Measurements from ENCODE around the gene ABCA13. TPM values are rescaled to one million over a fixed set of nuclear protein-coding genes. Genes with fewer than 3 reads are reported as not detected.

Gene ABCA13, protein sequence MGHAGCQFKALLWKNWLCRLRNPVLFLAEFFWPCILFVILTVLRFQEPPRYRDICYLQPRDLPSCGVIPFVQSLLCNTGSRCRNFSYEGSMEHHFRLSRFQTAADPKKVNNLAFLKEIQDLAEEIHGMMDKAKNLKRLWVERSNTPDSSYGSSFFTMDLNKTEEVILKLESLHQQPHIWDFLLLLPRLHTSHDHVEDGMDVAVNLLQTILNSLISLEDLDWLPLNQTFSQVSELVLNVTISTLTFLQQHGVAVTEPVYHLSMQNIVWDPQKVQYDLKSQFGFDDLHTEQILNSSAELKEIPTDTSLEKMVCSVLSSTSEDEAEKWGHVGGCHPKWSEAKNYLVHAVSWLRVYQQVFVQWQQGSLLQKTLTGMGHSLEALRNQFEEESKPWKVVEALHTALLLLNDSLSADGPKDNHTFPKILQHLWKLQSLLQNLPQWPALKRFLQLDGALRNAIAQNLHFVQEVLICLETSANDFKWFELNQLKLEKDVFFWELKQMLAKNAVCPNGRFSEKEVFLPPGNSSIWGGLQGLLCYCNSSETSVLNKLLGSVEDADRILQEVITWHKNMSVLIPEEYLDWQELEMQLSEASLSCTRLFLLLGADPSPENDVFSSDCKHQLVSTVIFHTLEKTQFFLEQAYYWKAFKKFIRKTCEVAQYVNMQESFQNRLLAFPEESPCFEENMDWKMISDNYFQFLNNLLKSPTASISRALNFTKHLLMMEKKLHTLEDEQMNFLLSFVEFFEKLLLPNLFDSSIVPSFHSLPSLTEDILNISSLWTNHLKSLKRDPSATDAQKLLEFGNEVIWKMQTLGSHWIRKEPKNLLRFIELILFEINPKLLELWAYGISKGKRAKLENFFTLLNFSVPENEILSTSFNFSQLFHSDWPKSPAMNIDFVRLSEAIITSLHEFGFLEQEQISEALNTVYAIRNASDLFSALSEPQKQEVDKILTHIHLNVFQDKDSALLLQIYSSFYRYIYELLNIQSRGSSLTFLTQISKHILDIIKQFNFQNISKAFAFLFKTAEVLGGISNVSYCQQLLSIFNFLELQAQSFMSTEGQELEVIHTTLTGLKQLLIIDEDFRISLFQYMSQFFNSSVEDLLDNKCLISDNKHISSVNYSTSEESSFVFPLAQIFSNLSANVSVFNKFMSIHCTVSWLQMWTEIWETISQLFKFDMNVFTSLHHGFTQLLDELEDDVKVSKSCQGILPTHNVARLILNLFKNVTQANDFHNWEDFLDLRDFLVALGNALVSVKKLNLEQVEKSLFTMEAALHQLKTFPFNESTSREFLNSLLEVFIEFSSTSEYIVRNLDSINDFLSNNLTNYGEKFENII (N-terminal part only)
- not detected for total RNA-seq

- Histone ChIP-seq H3K4me3 (no peak within 1 kb of the TSS), H3K9me3 (no peaks in the 10 kb centered on the region), H3K27me3 (no peaks in the 10 kb centered on the region), H3K36me3 (no peaks in the 10 kb centered on the region), H3K27ac (no peak within 1 kb of the TSS), H3K4me1 (no peaks in the 10 kb centered on the region)
- DNase-seq (ENCODE audit: low spot score), result no peak
- no peak for TF ChIP-seq CTCF (IDR thresholded peaks at IDR 0.05)
These were observed at the start of gene ABCA13 for GRCh38 chr7:48171202-48171601. TSS of gene ABCA13 (plus strand) at chr7:48171458. CDS start at chr7:48171484, 26 bp downstream.

GRCh38 chr7:48126037-48126436 lies 45.2 kb upstream of the ABCA13 start:
- Histone ChIP-seq H3K4me3 (no peak overlapping the region), H3K9me3 (peaks cover 0 to 5% of the 10 kb centered on the region in 2 donors), H3K27ac (no peak overlapping the region), H3K4me1 (no peaks in the 10 kb centered on the region), H3K27me3 (no peaks in the 10 kb centered on the region), H3K36me3 (no peaks in the 10 kb centered on the region)
- no peak for DNase-seq (ENCODE audit: low spot score)
- no peak for TF ChIP-seq CTCF (IDR thresholded peaks at IDR 0.05)

DNA sequence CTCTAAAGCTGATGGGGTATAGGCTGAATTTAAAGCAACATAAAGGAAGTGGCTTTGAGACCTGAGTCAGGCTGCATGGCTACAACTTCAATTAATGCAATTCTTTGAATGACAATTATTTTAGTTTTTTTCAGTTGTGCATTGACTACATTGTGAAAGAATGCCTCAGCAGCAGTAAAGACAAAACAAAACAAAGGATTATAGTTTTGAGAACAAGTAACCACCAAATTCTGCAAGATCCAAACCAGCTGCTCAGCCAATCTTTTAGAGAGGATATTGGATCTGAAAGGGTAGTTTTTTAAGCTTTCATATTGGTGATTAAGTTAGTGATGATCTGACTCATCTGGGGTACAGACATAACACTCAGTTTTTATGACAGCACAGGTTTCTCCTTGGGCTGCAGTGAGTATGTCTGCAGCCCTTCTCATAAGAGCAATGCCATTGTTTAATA lies 40.6 kb upstream of the ABCA13 start:
- DNase-seq (ENCODE audit: low spot score), result no peak
- Histone ChIP-seq H3K9me3 (peaks cover 0 to 5% of the 10 kb centered on the region in 2 donors), H3K4me1 (no peaks in the 10 kb centered on the region), H3K36me3 (no peaks in the 10 kb centered on the region), H3K4me3 (no peak overlapping the region), H3K27me3 (no peaks in the 10 kb centered on the region), H3K27ac (no peak overlapping the region)
- no peak for TF ChIP-seq CTCF (IDR thresholded peaks at IDR 0.05)

GRCh38 chr7:48132792-48133191 lies 38.5 kb upstream of the ABCA13 start:
- DNase-seq (ENCODE audit: low spot score), result no peak

More at GRCh38 chr7:48132792-48133191, 38.5 kb upstream of the ABCA13 start:
- no peak for TF ChIP-seq CTCF (IDR thresholded peaks at IDR 0.05)
- Histone ChIP-seq H3K27ac (no peak overlapping the region), H3K4me3 (no peak overlapping the region), H3K4me1 (no peaks in the 10 kb centered on the region), H3K9me3 (no peaks in the 10 kb centered on the region), H3K36me3 (no peaks in the 10 kb centered on the region), H3K27me3 (no peaks in the 10 kb centered on the region)

Data from right atrium auricular region (tissue), 2 donors.